WTC11 (cell line): ENCODE results near the gene ZBTB20. TPM values are rescaled to one million over a fixed set of nuclear protein-coding genes. Genes with fewer than 3 reads are reported as not detected.

ENCODE experiments used
- ATAC-seq: fragments of 200-7000 bp; cut with Tn5 transposase; 2 replicates; pipeline ENCODE4 v1.10.0; 2021; ENCODE audit warnings: mild to moderate bottlenecking, moderate library complexity
- CTCF ChIA-PET: fragments of 300-600 bp; sonication (Branson Sonifier 250); formaldehyde crosslinking; loops from one replicate; lab custom pipeline; 2021; ENCODE audit warnings: antibody characterized with exemption; lab: Charles Lee
- POLR2A ChIA-PET: fragments of 350-600 bp; sonication (Branson Sonifier 250); formaldehyde crosslinking; loops from one replicate; lab custom pipeline; 2021; ENCODE audit warnings: antibody characterized with exemption; lab: Charles Lee
- DNase-seq: peaks from one replicate; pipeline ENCODE4 v3.0.0; 2021; ENCODE audit warnings: low spot score
- H3K27ac Mint-ChIP-seq: 2 replicates; pipeline ENCODE4 v1.8.0; 2021; ENCODE audit warnings: mixed read lengths
- H3K27me3 Mint-ChIP-seq: 2 replicates; pipeline ENCODE4 v1.8.0; 2021; ENCODE audit warnings: low read depth, mild to moderate bottlenecking, moderate library complexity, mixed read lengths
- H3K36me3 Mint-ChIP-seq: 2 replicates; pipeline ENCODE4 v1.8.0; 2021; ENCODE audit warnings: mixed read lengths
- H3K4me1 Mint-ChIP-seq: 2 replicates; pipeline ENCODE4 v1.8.0; 2022; ENCODE audit warnings: mixed read lengths
- H3K4me3 Mint-ChIP-seq: 2 replicates; pipeline ENCODE4 v1.8.0; 2021; ENCODE audit warnings: mild to moderate bottlenecking, moderate library complexity, mixed read lengths
- H3K9me3 Mint-ChIP-seq: 2 replicates; pipeline ENCODE4 v1.8.0; 2021; ENCODE audit warnings: mixed read lengths
- AR ChIP-seq: fragments of 250-450 bp; sonication (Bioruptor Pico); IDR thresholded peaks from 2 replicates; pipeline ENCODE4 v1.9.0; 2021; ENCODE audit warnings: mild to moderate bottlenecking
- ATF6 ChIP-seq: sonication (generic); formaldehyde crosslinking; IDR thresholded peaks from 2 replicates; pipeline ENCODE4 v1.8.1; 2023; ENCODE audit warnings: mild to moderate bottlenecking, missing genetic modification reagents
- ERG ChIP-seq: fragments of 250-450 bp; sonication (Bioruptor Pico); IDR thresholded peaks from 2 replicates; pipeline ENCODE4 v1.8.0; 2021; ENCODE audit warnings: mild to moderate bottlenecking
- GRHL2 ChIP-seq: fragments of 250-450 bp; sonication (Bioruptor Pico); IDR thresholded peaks from 2 replicates; pipeline ENCODE4 v1.8.0; 2022; ENCODE audit warnings: mild to moderate bottlenecking, moderate library complexity; ENCODE audit not compliant: insufficient replicate concordance, severe bottlenecking
- IRF2 ChIP-seq: sonication (generic); formaldehyde crosslinking; IDR thresholded peaks from 2 replicates; pipeline ENCODE4 v1.8.0; 2022; ENCODE audit warnings: low read depth, missing genetic modification reagents, borderline replicate concordance
- JUN ChIP-seq: sonication (generic); formaldehyde crosslinking; IDR thresholded peaks from 2 replicates; pipeline ENCODE4 v1.8.0; 2023; ENCODE audit warnings: mild to moderate bottlenecking, missing genetic modification reagents
- NR2C2 ChIP-seq: sonication (generic); formaldehyde crosslinking; IDR thresholded peaks from 2 replicates; pipeline ENCODE4 v1.8.0; 2022; ENCODE audit warnings: mild to moderate bottlenecking, missing genetic modification reagents
- OVOL2 ChIP-seq: fragments of 250-450 bp; sonication (Bioruptor Pico); IDR thresholded peaks from 2 replicates; pipeline ENCODE4 v1.9.0; 2021; ENCODE audit warnings: mild to moderate bottlenecking, borderline replicate concordance
- RORB ChIP-seq: fragments of 250-450 bp; sonication (Bioruptor Pico); IDR thresholded peaks from 2 replicates; pipeline ENCODE4 v1.9.0; 2021; ENCODE audit warnings: mild to moderate bottlenecking
- SOX15 ChIP-seq: fragments of 250-450 bp; sonication (Bioruptor Pico); IDR thresholded peaks from 2 replicates; pipeline ENCODE4 v1.9.0; 2021; ENCODE audit warnings: mild to moderate bottlenecking
- STAT6 ChIP-seq: sonication (generic); formaldehyde crosslinking; conservative IDR thresholded peaks from 2 replicates; pipeline ENCODE4 v1.8.1; 2023; ENCODE audit warnings: mild to moderate bottlenecking, low read depth, missing genetic modification reagents, moderate library complexity
- ZBTB21 ChIP-seq: sonication (generic); formaldehyde crosslinking; IDR thresholded peaks from 2 replicates; pipeline ENCODE4 v1.8.1; 2023; ENCODE audit warnings: mild to moderate bottlenecking, missing genetic modification reagents, borderline replicate concordance
- ZNF263 ChIP-seq: sonication (generic); formaldehyde crosslinking; IDR thresholded peaks from 2 replicates; pipeline ENCODE4 v1.8.1; 2022; ENCODE audit warnings: low read depth, mild to moderate bottlenecking, moderate library complexity, missing genetic modification reagents
- total RNA-seq: library from RNA; stranded (reverse); gene quantifications from 3 replicates; pipeline ENCODE4 v1.2.3, GENCODE V29; 2021
- TF ChIP-seq, protein P1 (sequence below): sonication (generic); formaldehyde crosslinking; IDR thresholded peaks from 2 replicates; pipeline ENCODE4 v1.8.0; 2022; ENCODE audit warnings: missing genetic modification reagents

The ZBTB20 gene
- total RNA-seq, 1 experiment from 2014 or later, result 1.5 TPM

- no peak for ATAC-seq
- POLR2A ChIA-PET, result no interaction called here
- peaks cover 19% of the 10 kb centered on the region for H3K4me1 Mint-ChIP-seq
- CTCF ChIA-PET, result interaction anchor here (1.1 kb wide), 1 partner anchor 90 kb away, joined by 3 read pairs; no protein-coding TSS in a partner anchor
- no peaks in the 10 kb centered on the region for H3K27me3 Mint-ChIP-seq
- H3K27ac Mint-ChIP-seq, result no peak within 1 kb of the TSS
- no peak for DNase-seq
- H3K36me3 Mint-ChIP-seq, result no peaks in the 10 kb centered on the region
- no peak within 1 kb of the TSS for H3K4me3 Mint-ChIP-seq
- H3K9me3 Mint-ChIP-seq, result no peaks in the 10 kb centered on the region
- TF ChIP-seq ZNF263 (CRISPR knock-in tag) (no peak), OVOL2 (CRISPR knock-in tag) (no peak), GRHL2 (CRISPR knock-in tag) (no peak), JUN (CRISPR knock-in tag) (no peak), RORB (CRISPR knock-in tag) (no peak), STAT6 (CRISPR knock-in tag) (no peak), ZBTB21 (CRISPR knock-in tag) (no peak), NR2C2 (CRISPR knock-in tag) (no peak), SOX15 (CRISPR knock-in tag) (no peak), ERG (no peak), ATF6 (CRISPR knock-in tag) (no peak), IRF2 (CRISPR knock-in tag) (no peak), AR (CRISPR knock-in tag) (no peak)
- TF ChIP-seq, protein P1, sequence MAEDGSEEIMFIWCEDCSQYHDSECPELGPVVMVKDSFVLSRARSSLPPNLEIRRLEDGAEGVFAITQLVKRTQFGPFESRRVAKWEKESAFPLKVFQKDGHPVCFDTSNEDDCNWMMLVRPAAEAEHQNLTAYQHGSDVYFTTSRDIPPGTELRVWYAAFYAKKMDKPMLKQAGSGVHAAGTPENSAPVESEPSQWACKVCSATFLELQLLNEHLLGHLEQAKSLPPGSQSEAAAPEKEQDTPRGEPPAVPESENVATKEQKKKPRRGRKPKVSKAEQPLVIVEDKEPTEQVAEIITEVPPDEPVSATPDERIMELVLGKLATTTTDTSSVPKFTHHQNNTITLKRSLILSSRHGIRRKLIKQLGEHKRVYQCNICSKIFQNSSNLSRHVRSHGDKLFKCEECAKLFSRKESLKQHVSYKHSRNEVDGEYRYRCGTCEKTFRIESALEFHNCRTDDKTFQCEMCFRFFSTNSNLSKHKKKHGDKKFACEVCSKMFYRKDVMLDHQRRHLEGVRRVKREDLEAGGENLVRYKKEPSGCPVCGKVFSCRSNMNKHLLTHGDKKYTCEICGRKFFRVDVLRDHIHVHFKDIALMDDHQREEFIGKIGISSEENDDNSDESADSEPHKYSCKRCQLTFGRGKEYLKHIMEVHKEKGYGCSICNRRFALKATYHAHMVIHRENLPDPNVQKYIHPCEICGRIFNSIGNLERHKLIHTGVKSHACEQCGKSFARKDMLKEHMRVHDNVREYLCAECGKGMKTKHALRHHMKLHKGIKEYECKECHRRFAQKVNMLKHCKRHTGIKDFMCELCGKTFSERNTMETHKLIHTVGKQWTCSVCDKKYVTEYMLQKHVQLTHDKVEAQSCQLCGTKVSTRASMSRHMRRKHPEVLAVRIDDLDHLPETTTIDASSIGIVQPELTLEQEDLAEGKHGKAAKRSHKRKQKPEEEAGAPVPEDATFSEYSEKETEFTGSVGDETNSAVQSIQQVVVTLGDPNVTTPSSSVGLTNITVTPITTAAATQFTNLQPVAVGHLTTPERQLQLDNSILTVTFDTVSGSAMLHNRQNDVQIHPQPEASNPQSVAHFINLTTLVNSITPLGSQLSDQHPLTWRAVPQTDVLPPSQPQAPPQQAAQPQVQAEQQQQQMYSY (CRISPR knock-in tag), result no peak
- TF ChIP-seq, all 79 proteins: peak for 0
Observed at GRCh38 chr3:114293838-114294535, 853.1 kb downstream of the ZBTB20 start, which contains the start of gene TIGIT. Gene TIGIT (plus strand): TSS chr3:114294028. CDS start chr3:114294062, 34 bp downstream.
